IPS DF 4.7 (cell line): ENCODE data around the gene GALT.

ENCODE experiments used
- DNase-seq: peaks from one replicate; pipeline ENCODE4 v3.0.0-alpha.2; 2013; ENCODE audit warnings: low spot score; ENCODE audit errors: extremely low read depth

Gene GALT

DNA sequence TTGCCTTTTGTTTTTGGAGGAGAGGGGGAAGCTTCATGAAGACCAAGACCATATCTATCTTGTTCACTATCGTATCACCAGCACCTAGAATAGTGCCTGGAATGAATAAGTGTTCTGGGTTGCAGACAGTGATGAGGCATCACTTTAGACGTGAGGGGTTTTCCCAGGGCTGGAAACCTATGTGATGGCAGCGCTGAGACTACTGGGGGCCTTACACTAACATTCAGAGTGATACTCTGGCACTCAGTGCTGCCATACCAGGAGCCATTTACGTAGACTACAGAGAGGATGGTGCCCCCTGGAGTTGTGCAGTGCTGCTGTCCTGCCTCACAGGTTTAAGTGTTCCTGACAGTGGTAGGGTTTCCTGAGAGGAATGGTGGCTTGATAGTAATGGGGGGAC lies 37.7 kb downstream of the GALT start:
- no peak for DNase-seq

DNA sequence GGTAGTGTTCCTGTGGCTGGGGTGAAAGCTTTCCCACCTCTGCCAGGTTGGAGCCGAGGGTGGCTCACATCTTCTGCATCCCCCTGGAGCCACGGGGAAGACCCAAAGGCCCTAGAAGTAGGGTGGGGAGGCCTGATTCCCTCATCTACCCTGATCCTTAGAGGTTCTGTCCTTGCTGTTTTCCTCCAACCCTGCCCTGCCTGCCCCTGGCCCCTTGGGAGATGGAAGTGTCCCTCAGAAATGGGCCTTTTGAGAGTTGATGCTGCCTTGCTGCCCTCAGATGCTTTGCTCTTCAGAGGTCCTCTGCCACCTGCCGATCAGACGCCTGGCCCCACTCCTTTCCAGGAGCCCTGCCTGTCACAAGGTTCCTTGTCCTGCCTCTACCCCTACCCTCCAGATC lies 38.3 kb downstream of the GALT start:
- DNase-seq = no peak

DNA sequence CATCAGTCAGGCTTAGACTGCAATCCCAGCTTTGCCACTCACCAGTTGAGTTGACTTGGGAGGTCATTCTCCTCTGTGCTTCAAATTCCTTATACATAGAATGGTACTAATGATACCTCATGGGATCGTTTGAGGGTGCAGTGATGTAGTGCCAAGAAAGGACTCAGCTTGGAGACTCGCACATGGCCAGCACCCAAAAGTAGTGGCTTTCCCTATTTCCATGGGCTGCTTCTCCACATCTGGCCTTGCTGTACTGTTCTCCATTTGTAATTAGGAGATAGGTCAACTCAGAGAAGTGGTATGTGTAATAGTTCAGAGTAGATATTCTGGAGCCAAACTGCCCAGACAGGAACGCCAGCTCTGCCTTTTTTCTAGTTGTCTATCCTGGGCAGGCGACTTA lies 39.1 kb downstream of the GALT start:
- DNase-seq = no peak

DNA sequence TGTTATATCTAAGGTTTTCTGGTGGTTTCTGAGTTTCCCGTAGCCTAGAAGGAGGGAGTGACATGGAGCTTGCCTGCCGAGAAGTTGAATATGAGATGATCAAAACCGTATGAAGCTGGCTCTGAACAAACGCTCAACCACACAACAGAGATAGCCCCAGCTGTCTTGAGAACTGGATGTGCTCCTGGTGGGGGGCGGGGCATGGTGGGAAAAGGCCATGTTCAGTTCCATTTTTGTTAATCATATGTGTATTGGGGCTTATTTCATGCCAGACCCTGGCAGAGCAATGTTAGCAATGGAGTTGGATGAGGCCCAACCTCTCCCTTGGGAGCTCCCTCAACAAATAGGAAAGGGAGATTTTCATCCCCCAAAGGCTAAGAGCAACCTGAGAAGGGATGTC lies 39.8 kb downstream of the GALT start:
- no peak for DNase-seq

DNA sequence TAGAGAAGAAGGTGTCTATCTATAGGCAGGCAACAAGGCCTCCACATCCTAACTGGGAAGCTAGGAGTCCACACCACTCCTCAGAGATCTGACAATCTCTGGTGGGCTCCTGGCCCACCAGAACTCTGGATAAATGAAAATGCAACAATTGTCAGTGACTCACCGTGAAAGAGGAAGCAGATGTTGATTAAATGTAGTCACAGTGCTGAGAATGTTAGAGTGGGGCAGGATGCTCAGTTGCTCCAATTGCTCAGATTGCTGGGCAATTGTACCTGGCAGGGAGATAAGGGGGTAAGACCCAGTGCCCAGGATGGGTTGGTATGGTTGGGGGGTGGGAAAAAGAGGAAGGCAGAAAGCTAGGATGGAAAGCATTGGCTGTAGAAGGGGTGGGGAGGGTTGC lies 40.3 kb downstream of the GALT start:
- DNase-seq = no peak

DNA sequence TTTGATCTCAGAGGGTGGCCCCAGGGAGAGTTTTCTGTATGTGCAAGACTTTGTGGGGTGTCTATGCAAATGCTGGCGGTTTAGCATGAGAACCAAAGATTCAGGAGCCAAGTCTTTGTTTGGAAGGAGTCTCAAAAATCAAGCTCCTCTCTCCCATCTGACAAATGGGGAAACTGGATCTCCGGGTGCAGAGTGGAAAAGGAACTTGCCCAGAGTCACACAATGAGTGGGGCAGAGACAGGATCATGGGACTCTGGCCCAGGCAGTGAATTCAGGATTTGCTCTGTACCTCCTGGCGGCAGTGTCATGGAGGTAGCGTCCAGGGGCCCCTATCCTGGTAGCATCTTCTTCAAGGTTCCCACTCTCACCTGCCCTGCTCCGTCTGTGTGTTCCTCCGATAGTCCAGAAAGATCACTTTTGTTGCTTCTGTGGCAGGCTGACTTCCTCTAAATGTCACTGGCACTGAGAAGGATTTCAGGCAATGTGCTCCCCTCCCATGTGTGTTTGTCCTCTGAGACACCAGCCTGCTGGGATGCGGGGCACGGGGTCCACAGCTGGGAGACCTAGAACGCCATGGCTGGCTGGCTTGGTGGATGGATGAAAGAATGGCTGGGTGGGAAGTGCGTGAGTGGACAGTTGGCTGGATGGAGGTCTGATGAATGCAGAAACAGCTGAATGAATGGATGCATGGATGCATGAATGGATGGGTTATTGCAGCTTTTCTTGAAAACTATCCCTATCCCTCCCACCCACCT lies 41.0 kb downstream of the GALT start:
- DNase-seq = no peak

DNA sequence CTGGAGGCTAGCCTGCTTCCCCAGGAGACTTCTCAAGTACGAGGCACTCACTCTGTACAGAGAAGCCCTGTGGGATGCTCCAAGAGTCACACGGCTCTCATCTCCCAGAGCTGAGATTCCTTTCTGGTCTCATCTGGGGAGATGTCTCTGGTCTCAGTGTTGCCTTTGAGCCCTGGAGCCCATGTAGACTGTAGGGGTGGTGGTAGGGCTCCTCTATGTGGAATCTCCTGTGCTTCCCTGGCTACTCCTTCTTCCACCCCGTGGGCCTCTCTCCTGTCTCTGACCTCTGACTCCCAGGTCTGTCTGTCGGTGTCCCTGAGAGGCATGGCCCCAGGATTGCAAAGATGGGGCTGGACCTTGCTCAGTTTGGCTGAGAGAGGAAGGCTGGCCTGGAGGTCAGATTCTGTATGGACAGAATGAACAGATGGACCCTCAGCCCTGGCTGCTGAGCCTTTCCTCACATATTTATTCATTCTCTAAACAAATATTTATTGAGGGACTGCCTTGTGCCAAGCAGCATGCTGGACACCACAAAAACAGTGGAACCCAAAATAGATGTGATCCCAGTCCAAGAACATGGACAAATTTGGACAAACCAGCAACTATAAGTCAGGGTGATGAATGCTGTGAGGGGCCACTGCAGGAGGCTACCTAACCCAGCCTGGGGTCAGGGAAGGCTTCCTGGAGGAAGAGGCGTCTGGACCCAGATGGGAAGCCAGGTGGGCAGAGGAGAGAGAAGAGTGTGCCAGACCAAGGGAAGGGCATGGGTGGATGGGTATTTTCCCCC lies 42.0 kb downstream of the GALT start:
- no peak for DNase-seq

DNA sequence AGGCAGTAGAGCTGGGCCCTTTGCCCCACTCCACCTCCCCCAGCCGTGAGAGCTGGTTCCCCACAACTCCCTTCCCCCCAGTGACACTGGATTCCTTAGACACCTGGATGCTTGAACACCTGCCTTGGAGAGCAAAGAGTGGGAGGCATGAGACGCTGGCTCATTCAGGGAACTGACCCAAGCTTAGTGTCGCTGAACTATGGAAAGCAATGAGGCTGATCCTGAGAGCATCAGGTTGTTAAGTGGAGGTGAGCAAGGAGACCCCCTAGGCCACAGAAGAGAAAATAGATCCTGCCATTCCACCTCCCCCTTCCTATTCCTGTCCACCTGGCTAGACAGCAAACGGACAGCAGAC lies 42.6 kb downstream of the GALT start:
- DNase-seq = no peak

DNA sequence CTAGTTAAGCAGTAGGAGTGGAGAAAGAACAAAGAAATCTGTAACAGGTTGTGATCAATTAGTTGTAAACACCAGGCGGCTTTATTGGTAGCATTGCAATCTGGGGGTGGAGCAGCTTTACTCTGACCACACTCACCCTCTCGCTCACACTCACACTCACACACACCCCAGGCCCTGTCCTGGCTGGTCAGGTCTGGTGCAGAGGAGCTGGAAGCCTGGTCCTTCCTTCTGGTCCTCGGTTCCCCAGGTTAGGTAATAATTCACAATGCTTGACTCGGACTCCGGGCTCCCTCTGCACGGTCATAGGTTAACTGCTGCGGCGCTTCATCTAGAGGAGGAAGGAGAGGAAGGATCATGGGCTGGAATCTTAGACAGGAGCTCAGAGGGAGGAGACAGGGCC lies 43.0 kb downstream of the GALT start:
- DNase-seq = no peak

DNA sequence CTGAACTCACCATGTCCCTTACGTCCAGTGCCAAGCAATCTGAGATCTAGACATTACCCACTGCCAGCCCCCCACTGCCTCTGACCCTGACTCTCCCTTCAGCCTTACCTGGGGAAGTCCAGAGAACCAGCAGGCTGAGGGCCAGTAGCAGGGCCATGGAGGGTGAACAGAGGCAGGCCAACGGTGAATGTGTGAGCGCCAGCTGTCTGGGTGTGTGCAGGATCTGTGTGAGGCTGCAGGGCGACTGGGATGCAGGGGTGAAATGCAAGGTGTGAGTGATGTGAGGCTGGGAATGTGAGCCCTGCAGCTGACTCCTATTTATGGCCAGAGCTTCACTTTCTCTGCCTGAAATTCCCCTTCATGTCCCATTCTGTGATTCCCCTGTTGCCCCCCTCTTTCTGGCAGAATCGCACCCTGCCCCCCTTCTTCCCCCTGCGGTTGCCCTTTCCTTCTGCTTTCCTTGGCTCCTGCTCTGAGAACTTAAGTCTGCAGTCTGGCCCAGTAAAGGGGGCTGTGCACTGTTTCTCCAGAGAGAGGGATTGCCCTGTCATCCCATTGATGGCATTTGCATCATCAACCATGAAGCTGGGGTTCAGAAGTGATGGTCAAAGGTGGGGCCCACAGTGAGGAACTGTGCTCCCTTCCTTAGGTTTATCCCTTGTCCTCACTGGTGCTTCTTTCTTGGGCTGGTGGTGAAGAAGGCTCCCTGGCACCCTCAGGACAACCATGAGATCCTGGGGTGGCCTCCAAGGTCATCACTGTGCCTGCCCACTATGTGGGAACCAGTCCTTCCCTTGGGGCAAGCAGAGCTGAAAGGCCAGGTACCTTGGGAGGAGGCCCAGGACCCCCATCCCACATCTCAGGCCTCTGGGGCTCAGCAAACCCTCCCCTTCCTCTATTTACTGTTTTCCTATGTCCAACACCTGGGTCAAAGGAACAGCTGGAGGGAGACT lies 44.8 kb downstream of the GALT start, which contains the start of gene CCL19:
Gene CCL19 (minus strand): TSS at position 294 of the 953 bp plus-strand sequence. CDS start 137 bp downstream, at position 157.
- DNase-seq = no peak

DNA sequence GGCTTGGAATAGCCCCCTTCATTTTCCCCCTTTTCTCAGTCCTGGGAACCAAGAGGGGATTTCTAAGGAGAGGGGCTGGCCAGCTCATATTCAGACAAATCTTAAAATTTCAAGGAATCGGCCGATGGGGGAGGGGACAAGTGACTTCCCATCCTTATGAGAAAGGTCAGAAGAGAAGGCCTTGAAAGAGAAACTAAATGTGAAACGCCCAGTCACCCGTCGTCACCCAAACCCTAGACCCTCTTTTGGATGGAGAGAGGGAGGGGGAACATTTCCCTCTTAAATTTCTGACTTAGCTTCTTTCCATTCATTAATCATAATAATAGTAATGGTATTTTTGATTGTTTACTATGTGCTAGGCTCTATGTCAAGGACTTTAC lies 45.5 kb downstream of the GALT start:
- DNase-seq = no peak

DNA sequence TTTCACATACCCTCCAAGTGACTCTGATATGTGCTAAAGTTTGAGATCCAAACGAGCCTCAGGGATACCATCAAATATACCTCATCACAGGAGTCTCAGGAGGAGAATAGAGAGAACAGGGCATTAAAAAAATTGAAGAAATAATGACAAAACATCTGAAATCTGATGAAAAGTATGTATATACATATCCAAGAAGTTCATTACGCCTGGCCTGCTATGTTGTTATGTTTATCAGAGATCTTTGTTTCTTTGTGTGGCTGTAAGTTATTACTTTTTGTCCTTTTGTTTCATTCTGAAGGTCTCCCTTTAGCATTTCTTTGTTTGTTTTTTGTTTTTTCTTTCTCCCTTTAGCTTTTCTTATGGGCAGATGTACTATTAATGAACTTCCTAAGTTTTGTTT lies 47.1 kb downstream of the GALT start:
- no peak for DNase-seq

DNA sequence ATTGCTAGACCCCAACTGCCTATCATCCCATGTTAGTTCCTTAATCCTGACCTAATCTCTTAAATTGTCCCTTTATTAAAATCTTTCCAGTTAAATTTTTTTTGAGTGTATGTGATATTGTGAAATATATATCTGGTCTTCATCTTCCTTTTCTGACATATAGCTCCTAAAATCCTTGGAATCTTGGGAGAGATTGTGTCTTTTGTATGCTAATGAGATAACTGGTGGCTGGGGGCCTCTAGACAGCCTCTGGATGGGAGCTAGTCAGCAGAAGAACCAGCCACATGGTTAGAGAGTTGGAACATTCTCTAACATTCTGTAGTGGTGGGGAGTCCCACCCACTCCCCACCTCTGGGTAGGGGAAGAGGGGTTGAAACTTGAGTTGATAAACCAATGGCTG lies 48.3 kb downstream of the GALT start:
- no peak for DNase-seq
